Breast epithelium (tissue), 4 donors: Measurements from ENCODE around the gene CLECL1. TPM values are rescaled to one million over a fixed set of nuclear protein-coding genes. Genes with fewer than 3 reads are reported as not detected.
"Not testable (repeated sequence)": the region's sequence is repeated elsewhere in the genome, so short reads cannot be mapped to it uniquely, and the experiment has no call there.

Source experiments
- DNase-seq, 2 donors: peaks; one replicate each; pipeline ENCODE4 v3.0.0-alpha.2; 2019; ENCODE audit warnings: low spot score in 2 of 2
- H3K27ac ChIP-seq, 2 donors: fragments of 200-600 bp; sonication (generic) in 1 of 2; one replicate each; pipeline ENCODE4 v1.5.1; 2016 to 2019; ENCODE audit warnings: mild to moderate bottlenecking in 1 of 2
- H3K27me3 ChIP-seq, 2 donors: fragments of 200-600 bp; sonication (generic) in 1 of 2; one replicate each; pipeline versions ENCODE4 v1.5.1 to v1.6.0; 2017 to 2019; ENCODE audit warnings: control low read depth in 1 of 2, mild to moderate bottlenecking in 1 of 2
- H3K36me3 ChIP-seq: fragments of 200-600 bp; one replicate; pipeline ENCODE4 v1.5.1; 2019
- H3K4me1 ChIP-seq, 2 donors: fragments of 200-600 bp; sonication (generic); one replicate each; pipeline ENCODE4 v1.5.1; 2016 to 2019; ENCODE audit warnings: control low read depth in 1 of 2
- H3K4me3 ChIP-seq, 3 donors: fragments of 200-600 bp; sonication (generic); 1 replicate in 2 of 3; 2 replicates in 1 of 3; pipeline ENCODE4 v1.5.1; 2016 to 2019; ENCODE audit warnings: mild to moderate bottlenecking in 3 of 3, moderate library complexity in 2 of 3
- H3K9me3 ChIP-seq, 2 donors: fragments of 200-600 bp; sonication (generic) in 1 of 2; one replicate each; pipeline ENCODE4 v1.5.1; 2016 to 2019; ENCODE audit warnings: control low read depth in 1 of 2
- POLR2A ChIP-seq: fragments of 450-650 bp; IDR thresholded peaks from one replicate; pipeline ENCODE4 v1.6.1; 2016; ENCODE audit warnings: antibody characterized with exemption, mild to moderate bottlenecking, moderate library complexity
- POLR2AphosphoS5 ChIP-seq, 3 donors: sonication (generic); formaldehyde crosslinking; IDR thresholded peaks; one replicate each; pipeline ENCODE4 v1.6.1; 2017; ENCODE audit warnings: antibody characterized with exemption in 3 of 3
- intact Hi-C: fragments of 100-400 bp; cut with DNase I; formaldehyde crosslinking; loops from one replicate; pipeline ENCODE4 v1.15.1; 2023; ENCODE audit warnings: low total_unique reads
- total RNA-seq, 3 donors: library from RNA; depleted of rRNA; stranded (reverse); fragments of >200 nt; gene quantifications; one replicate each; pipeline ENCODE4 v1.1.0, GENCODE V29; 2016
- TF ChIP-seq, protein P1 (sequence below), 3 donors: fragments of 450-650 bp; IDR thresholded peaks; one replicate each; pipeline ENCODE4 v1.5.1; 2016 to 2017; ENCODE audit warnings: antibody characterized with exemption in 3 of 3, mild to moderate bottlenecking in 3 of 3, moderate library complexity in 3 of 3

Gene CLECL1
- total RNA-seq, 3 donors from 2014 or later = 0.80 to 1.0 TPM; not detected in 1

DNA sequence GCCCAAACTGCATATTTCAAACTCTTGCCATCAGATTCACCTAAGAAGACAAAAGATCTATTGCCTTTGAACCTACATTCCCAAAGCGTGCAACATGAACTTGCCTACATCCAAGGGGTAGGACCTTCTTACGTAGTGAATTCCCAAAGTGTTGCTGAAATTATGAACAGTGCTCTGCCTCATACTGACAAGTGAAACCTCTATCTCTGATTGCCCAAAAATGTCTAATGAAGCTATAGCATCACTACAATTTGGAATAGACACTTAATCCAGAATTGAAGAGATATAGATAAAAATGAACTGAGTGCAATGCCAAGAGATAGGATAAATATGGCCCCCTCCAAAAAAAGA is 32.3 kb downstream of the CLECL1 start:
- TF ChIP-seq POLR2AphosphoS5 (IDR thresholded peaks at IDR 0.05) (no peak), POLR2A (no peak)
- TF ChIP-seq, protein P1, sequence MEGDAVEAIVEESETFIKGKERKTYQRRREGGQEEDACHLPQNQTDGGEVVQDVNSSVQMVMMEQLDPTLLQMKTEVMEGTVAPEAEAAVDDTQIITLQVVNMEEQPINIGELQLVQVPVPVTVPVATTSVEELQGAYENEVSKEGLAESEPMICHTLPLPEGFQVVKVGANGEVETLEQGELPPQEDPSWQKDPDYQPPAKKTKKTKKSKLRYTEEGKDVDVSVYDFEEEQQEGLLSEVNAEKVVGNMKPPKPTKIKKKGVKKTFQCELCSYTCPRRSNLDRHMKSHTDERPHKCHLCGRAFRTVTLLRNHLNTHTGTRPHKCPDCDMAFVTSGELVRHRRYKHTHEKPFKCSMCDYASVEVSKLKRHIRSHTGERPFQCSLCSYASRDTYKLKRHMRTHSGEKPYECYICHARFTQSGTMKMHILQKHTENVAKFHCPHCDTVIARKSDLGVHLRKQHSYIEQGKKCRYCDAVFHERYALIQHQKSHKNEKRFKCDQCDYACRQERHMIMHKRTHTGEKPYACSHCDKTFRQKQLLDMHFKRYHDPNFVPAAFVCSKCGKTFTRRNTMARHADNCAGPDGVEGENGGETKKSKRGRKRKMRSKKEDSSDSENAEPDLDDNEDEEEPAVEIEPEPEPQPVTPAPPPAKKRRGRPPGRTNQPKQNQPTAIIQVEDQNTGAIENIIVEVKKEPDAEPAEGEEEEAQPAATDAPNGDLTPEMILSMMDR (IDR thresholded peaks at IDR 0.05) = no peak
- Histone ChIP-seq H3K4me3 (no peak overlapping the region), H3K27ac (no peak overlapping the region), H3K36me3 (no peaks in the 10 kb centered on the region), H3K27me3 (no peaks in the 10 kb centered on the region), H3K4me1 (no peaks in the 10 kb centered on the region), H3K9me3 (peaks cover 0 to 7% of the 10 kb centered on the region in 2 donors)
- no peak for DNase-seq
- intact Hi-C loops = no loop called here

DNA sequence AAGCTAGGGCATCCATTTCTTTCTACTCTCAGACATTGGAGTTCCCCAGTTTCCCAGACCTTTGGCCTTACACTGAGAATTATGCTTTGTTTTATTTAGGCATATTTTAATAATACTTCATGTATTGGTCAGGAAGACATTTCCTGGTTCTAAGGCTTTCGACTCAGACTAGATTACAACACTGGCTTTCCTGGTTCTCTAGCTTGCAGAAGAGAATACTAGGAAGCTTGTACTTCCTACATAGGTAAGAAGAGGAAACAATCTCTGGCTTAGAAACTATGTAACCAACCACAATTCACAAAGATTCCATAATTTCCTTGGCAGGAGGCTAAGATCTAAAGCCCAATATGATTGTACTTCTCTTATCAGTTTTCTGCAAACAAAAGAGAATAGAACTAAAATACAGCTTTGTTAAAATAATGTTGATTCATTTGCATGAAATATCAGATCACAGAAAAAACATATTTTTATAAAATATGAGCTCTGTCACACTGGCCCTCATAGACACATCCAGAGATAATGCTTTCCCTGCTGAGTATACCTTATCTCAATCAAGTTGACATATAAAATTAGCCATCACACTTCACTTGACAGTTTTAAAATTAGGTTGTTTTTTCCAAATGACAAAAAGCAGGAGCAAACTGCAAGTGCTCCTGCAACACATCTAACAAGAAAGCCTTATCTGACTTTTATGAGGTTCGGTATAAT is 32.8 kb downstream of the CLECL1 start:
- no peak overlapping the region for H3K27ac ChIP-seq
- H3K4me1 ChIP-seq = no peaks in the 10 kb centered on the region
- H3K9me3 ChIP-seq = peaks cover 0 to 7% of the 10 kb centered on the region in 2 donors
- intact Hi-C loops = no loop called here
- TF ChIP-seq POLR2A = no peak
- TF ChIP-seq, protein P1 (IDR thresholded peaks at IDR 0.05) = no peak
- TF ChIP-seq POLR2AphosphoS5 (IDR thresholded peaks at IDR 0.05) = no peak
- no peak overlapping the region for H3K4me3 ChIP-seq
- H3K36me3 ChIP-seq = no peaks in the 10 kb centered on the region
- no peak for DNase-seq
- H3K27me3 ChIP-seq = no peaks in the 10 kb centered on the region

DNA sequence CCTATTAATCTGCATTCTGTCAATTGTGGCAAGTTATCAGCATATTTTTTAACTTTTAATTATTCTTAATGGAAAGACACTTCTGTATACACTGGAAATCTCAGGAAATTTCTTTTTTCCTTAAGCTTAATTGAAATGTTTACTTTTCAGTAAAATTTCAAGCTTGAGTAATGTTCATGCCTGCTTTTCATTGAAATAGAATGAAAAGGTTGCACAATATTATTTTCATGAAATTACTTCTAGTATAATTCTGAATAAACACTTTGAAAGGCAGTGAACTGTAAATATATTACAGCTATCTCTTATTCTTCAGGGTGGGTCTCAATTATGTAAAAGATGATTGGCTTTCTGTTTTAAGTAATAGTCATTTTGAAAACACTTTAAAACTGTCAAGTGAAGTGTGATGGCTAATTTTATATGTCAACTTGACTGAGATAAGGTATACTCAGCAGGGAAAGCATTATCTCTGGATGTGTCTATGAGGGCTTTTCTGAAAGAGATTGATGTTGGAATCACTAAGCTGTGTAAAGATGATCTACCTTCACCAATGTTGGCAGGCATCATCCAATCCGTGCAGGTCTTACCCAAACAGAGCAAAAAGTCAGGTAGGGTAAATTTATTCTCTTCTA is 33.5 kb downstream of the CLECL1 start:
- Histone ChIP-seq H3K9me3 (peaks cover 0 to 7% of the 10 kb centered on the region in 2 donors), H3K27me3 (no peaks in the 10 kb centered on the region), H3K36me3 (no peaks in the 10 kb centered on the region), H3K4me1 (no peaks in the 10 kb centered on the region), H3K4me3 (no peak overlapping the region), H3K27ac (no peak overlapping the region)
- DNase-seq = no peak
- TF ChIP-seq POLR2AphosphoS5 (IDR thresholded peaks at IDR 0.05) (no peak), POLR2A (no peak)
- TF ChIP-seq, protein P1 (IDR thresholded peaks at IDR 0.05) = no peak
- intact Hi-C loops = no loop called here

DNA sequence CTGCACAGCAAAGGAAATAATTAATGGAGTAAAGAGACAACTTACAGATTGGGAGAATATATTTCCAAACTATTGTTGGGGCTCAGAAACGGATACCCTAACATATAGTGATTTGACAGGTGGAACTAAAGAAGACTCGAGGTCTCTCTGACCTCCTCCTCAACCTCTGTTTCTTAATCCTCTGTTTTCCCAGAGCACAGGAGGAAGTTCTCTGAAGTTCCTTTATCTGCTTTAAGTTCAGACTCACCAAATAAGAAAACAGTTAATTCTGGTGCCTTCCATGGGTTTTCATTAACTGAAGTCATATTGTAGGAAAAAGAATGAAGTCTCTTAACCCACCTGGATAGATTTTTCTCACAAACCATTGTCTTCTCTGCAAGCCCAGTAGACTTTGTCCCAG is 34.2 kb downstream of the CLECL1 start:
- no peak overlapping the region for H3K27ac ChIP-seq
- TF ChIP-seq POLR2A = no peak
- TF ChIP-seq, protein P1 (IDR thresholded peaks at IDR 0.05) = no peak
- no peak for TF ChIP-seq POLR2AphosphoS5 (IDR thresholded peaks at IDR 0.05)
- intact Hi-C loops = no loop called here
- H3K4me3 ChIP-seq = no peak overlapping the region
- H3K9me3 ChIP-seq = peaks cover 0 to 7% of the 10 kb centered on the region in 2 donors
- no peaks in the 10 kb centered on the region for H3K4me1 ChIP-seq
- no peaks in the 10 kb centered on the region for H3K36me3 ChIP-seq
- no peaks in the 10 kb centered on the region for H3K27me3 ChIP-seq
- DNase-seq = no peak

DNA sequence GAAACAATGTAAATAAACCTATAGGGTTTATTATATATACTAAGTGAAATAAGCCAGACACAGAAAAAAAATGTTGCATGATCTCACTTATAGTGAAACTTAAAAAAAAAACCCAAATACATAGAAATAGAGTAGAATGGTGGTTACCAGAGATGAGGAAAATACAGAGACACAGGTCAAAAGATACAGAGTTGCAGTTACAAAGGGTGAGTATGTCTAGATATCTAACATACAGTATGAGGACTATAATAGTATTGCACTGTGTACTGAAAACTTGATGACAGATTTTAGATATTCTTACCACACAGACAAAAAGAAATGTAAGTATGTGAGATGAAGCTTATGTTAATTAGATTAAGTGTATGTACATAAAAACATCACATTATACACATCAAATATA is 35.3 kb downstream of the CLECL1 start:
- no peak overlapping the region for H3K4me3 ChIP-seq
- H3K4me1 ChIP-seq = no peaks in the 10 kb centered on the region
- peaks cover 5% of the 10 kb centered on the region for H3K36me3 ChIP-seq
- peaks cover 0 to 7% of the 10 kb centered on the region in 2 donors for H3K9me3 ChIP-seq
- TF ChIP-seq, protein P1 (IDR thresholded peaks at IDR 0.05) = no peak
- no peak for TF ChIP-seq POLR2AphosphoS5 (IDR thresholded peaks at IDR 0.05)
- no peak for TF ChIP-seq POLR2A
- DNase-seq = no peak
- intact Hi-C loops = no loop called here
- no peaks in the 10 kb centered on the region for H3K27me3 ChIP-seq
- no peak overlapping the region for H3K27ac ChIP-seq

DNA sequence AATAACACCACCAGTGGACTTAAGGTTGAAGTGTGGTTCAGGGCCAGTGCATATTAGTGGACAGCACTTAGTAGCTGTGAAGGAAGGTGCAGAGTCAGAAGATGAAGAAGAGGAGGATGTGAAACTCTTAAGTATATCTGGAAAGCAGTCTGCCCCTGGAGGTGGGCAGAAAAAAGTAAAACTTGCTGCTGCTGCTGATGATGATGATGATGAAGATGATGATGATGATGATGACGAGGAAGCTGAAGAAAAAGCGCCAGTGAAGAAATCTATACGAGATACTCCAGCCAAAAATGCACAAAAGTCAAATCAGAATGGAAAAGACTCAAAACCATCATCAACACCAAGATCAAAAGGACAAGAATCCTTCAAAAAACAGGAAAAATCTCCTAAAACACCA is 37.2 kb downstream of the CLECL1 start:
- H3K4me1 ChIP-seq, intact Hi-C loops, H3K27ac ChIP-seq, H3K4me3 ChIP-seq, H3K27me3 ChIP-seq, H3K36me3 ChIP-seq, H3K9me3 ChIP-seq, DNase-seq: not testable (repeated sequence)

DNA sequence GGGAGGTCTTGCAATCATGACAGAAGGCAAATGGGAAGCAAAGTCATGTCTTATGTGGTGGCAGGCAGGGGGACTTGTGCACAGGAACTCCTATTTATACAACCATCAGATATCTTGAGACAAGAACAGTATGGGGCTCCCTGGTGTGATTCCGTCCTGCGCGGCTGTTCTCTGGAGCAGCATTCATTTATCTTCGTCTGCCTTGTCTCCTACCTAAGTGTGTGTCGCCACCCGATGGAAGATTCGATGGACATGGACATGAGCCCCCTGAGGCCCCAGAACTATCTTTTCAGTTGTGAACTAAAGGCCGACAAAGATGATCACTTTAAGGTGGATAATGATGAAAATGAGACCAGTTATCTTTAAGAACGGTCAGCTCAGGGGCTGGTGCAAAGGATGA is 37.7 kb downstream of the CLECL1 start:
- H3K4me3 ChIP-seq, DNase-seq, H3K27me3 ChIP-seq, H3K27ac ChIP-seq, H3K9me3 ChIP-seq, intact Hi-C loops, H3K36me3 ChIP-seq, H3K4me1 ChIP-seq: not testable (repeated sequence)
